HepG2 (cell line): ENCODE data around the gene ZNF248. TPM values are rescaled to one million over a fixed set of nuclear protein-coding genes. Genes with fewer than 3 reads are reported as not detected.

Experiments used
- ATAC-seq: fragments of 200-7000 bp; cut with Tn5 transposase; 3 replicates; pipeline ENCODE4 v1.9.1; 2020; ENCODE audit warnings: mild to moderate bottlenecking, moderate library complexity
- BruUV-seq: library from RNA; stranded (reverse); fragments of 400-500 nt; replicated peaks from 2 replicates; lab custom pipeline; 2021; lab: Mats Ljungman, UMichigan
- CTCF ChIA-PET: fragments of 300-600 bp; formaldehyde crosslinking; extraction: SDS; loops from one replicate; lab custom pipeline; 2021; ENCODE audit warnings: low total read pairs, inconsistent platforms, low intra/inter-chr PET ratio; lab: Yijun Ruan, JAX
- POLR2A ChIA-PET: fragments of 350-600 bp; sonication (Branson Sonifier 250); formaldehyde crosslinking; loops from one replicate; lab custom pipeline; 2020; ENCODE audit warnings: antibody characterized with exemption, inconsistent platforms; lab: Yijun Ruan, JAX
- DNase-seq: peaks from one replicate; pipeline ENCODE4 v3.0.0-alpha.2; 2015; ENCODE audit warnings: low spot score
- FAIRE-seq: peaks from 3 replicates; lab custom pipeline; 2011; peaks lifted over from hg19 to GRCh38; lab: Jason Lieb, UNC
- H2AFZ ChIP-seq: one replicate; pipeline ENCODE4 v1.6.1; 2011; ENCODE audit warnings: low read length, inconsistent platforms
- H3K27ac ChIP-seq: fragments of 300-600 bp; 3 replicates; pipeline ENCODE4 v1.8.0; 2011; ENCODE audit warnings: mixed run types, mild to moderate bottlenecking, mixed read lengths, low read length, inconsistent platforms; ENCODE audit not compliant: insufficient read depth; ENCODE audit errors: extremely low read length
- H3K27me3 ChIP-seq, 2 experiments: fragments of 200-600 bp in 1 of 2; 2 replicates in 1 of 2; 3 replicates in 1 of 2; pipeline versions ENCODE4 v1.6.0 to v1.8.0; 2011; ENCODE audit warnings: low read length in 2 of 2, mild to moderate bottlenecking in 2 of 2, moderate library complexity in 2 of 2, inconsistent platforms in 1 of 2; ENCODE audit not compliant: insufficient read depth in 2 of 2, control insufficient read depth in 1 of 2
- H3K36me3 ChIP-seq, 2 experiments: fragments of 200-600 bp in 1 of 2; replicated peaks in 1 of 2; 2 replicates in 1 of 2; 3 replicates in 1 of 2; pipeline versions ENCODE4 v1.5.1 to v1.8.0; 2011; ENCODE audit warnings: low read length in 2 of 2, inconsistent platforms in 1 of 2; ENCODE audit not compliant: insufficient read depth in 2 of 2, control insufficient read depth in 1 of 2
- H3K4me1 ChIP-seq: 2 replicates; pipeline ENCODE4 v1.5.1; 2012; ENCODE audit warnings: low read length, inconsistent platforms; ENCODE audit not compliant: insufficient read depth
- H3K4me2 ChIP-seq: 2 replicates; pipeline ENCODE4 v1.6.0; 2011; ENCODE audit warnings: low read depth, low read length, inconsistent platforms
- H3K4me3 ChIP-seq, 3 experiments: fragments of 200-600 bp in 1 of 3; sonication (generic), shearing (Covaris generic) in 1 of 3; replicated peaks in 1 of 3; 2 replicates each; pipeline ENCODE4 v1.5.1; 2011 to 2016; ENCODE audit warnings: low read length in 3 of 3, inconsistent platforms in 2 of 3, low read depth in 2 of 3, mild to moderate bottlenecking in 2 of 3, control low read depth in 1 of 3, mixed read lengths in 1 of 3; ENCODE audit not compliant: insufficient read depth in 1 of 3
- H3K79me2 ChIP-seq: one replicate; pipeline ENCODE4 v1.6.1; 2011; ENCODE audit warnings: low read length, inconsistent platforms; ENCODE audit not compliant: insufficient read depth
- H3K9ac ChIP-seq: 2 replicates; pipeline ENCODE4 v1.6.0; 2011; ENCODE audit warnings: mild to moderate bottlenecking, low read depth, low read length, inconsistent platforms; ENCODE audit not compliant: insufficient read depth
- H3K9me3 ChIP-seq: 2 replicates; pipeline ENCODE4 v1.5.1; 2012; ENCODE audit warnings: mild to moderate bottlenecking, low read length
- H4K20me1 ChIP-seq: 2 replicates; pipeline ENCODE4 v1.6.0; 2011; ENCODE audit warnings: inconsistent platforms, mild to moderate bottlenecking, low read length, moderate library complexity; ENCODE audit not compliant: insufficient read depth
- ATF1 ChIP-seq: IDR thresholded peaks from 2 replicates; pipeline ENCODE4 v1.6.1; 2016; ENCODE audit warnings: mild to moderate bottlenecking, control low read depth
- EHMT2 ChIP-seq: fragments of 200-600 bp; sonication (generic); IDR thresholded peaks from 2 replicates; pipeline ENCODE4 v1.7.0; 2017; ENCODE audit warnings: antibody characterized with exemption, low read depth, low read length, borderline replicate concordance
- ETV6 ChIP-seq: sonication (generic); formaldehyde crosslinking; conservative IDR thresholded peaks from 2 replicates; pipeline ENCODE4 v1.4.0; 2020; ENCODE audit warnings: missing genetic modification reagents
- NFAT5 ChIP-seq: sonication (generic); formaldehyde crosslinking; IDR thresholded peaks from 2 replicates; pipeline ENCODE4 v1.4.0; 2020; ENCODE audit warnings: missing genetic modification reagents
- RNF2 ChIP-seq: fragments of 450-650 bp; conservative IDR thresholded peaks from 2 replicates; pipeline ENCODE4 v1.6.1; 2016; ENCODE audit warnings: low read depth
- SETDB1 ChIP-seq: sonication (generic); formaldehyde crosslinking; IDR thresholded peaks from 2 replicates; pipeline ENCODE4 v1.5.1; 2020; ENCODE audit warnings: missing genetic modification reagents, mild to moderate bottlenecking, borderline replicate concordance
- STAG1 ChIP-seq: sonication (generic); formaldehyde crosslinking; IDR thresholded peaks from 2 replicates; pipeline ENCODE4 v1.4.0; 2020; ENCODE audit warnings: missing genetic modification reagents
- STAT6 ChIP-seq: sonication (generic); formaldehyde crosslinking; IDR thresholded peaks from 2 replicates; pipeline ENCODE4 v1.4.0; 2020; ENCODE audit warnings: missing genetic modification reagents, mild to moderate bottlenecking, borderline replicate concordance
- ZEB1 ChIP-seq: IDR thresholded peaks from 2 replicates; pipeline ENCODE4 v1.6.1; 2012; ENCODE audit warnings: mild to moderate bottlenecking, low read depth, inconsistent platforms; ENCODE audit not compliant: insufficient replicate concordance
- ZNF230 ChIP-seq: sonication (generic); formaldehyde crosslinking; IDR thresholded peaks from 2 replicates; pipeline ENCODE4 v1.4.0; 2020; ENCODE audit warnings: mild to moderate bottlenecking, missing genetic modification reagents
- ZNF354B ChIP-seq: sonication (generic); formaldehyde crosslinking; IDR thresholded peaks from 2 replicates; pipeline ENCODE4 v1.8.0; 2022; ENCODE audit warnings: mild to moderate bottlenecking, missing genetic modification reagents
- ZNF547 ChIP-seq: sonication (generic); formaldehyde crosslinking; IDR thresholded peaks from 2 replicates; pipeline ENCODE4 v1.5.1; 2020; ENCODE audit warnings: mild to moderate bottlenecking, missing genetic modification reagents
- WGBS: methylation state at CpG from one replicate; pipeline ENCODE4 v1.1.6; 2017; ENCODE audit warnings: low lambda C conversion rate; 5-methylcytosine and 5-hydroxymethylcytosine counted together
- in situ Hi-C: cut with HindIII; loops from 2 replicates; pipeline ENCODE4 v1.10.0; 2017; ENCODE audit warnings: low pct_unique_long_range_greater_than_20kb; ENCODE audit not compliant: extremely low pct_ligation_motif_present
- intact Hi-C: fragments of 100-400 bp; cut with micrococcal nuclease; formaldehyde crosslinking; loops from one replicate; pipeline ENCODE4 v1.10.0; 2022; ENCODE audit not compliant: unreplicated experiment
- polyA plus RNA-seq, 8 experiments: library from polyadenylated mRNA; depleted of rRNA in 3 of 8; stranded (reverse) in 7 of 8; unstranded in 1 of 8; fragments of >200 nt; fragmentation: Illumina TruSeq in 4 of 8; extraction: Trizol in 4 of 8; gene quantifications; 2 replicates each; pipeline versions ENCODE4 v1.2.1 to v1.2.3, GENCODE V29; 2011 to 2016; ENCODE audit warnings: low read depth in 4 of 8, missing spikeins in 1 of 8, mixed read lengths in 1 of 8; ENCODE audit not compliant: insufficient read depth in 1 of 8
- total RNA-seq, 5 experiments: library from RNA; depleted of rRNA; stranded (reverse); fragments of >200 nt; fragmentation: Illumina TruSeq; extraction: Trizol; gene quantifications; 2 replicates each; pipeline ENCODE4 v1.2.3, GENCODE V29; 2016; ENCODE audit warnings: low read depth in 1 of 5
- TF ChIP-seq, protein P1 (sequence below): sonication (generic); formaldehyde crosslinking; IDR thresholded peaks from 2 replicates; pipeline ENCODE4 v1.4.0; 2020; ENCODE audit warnings: missing genetic modification reagents, mild to moderate bottlenecking, borderline replicate concordance

The ZNF248 gene
- total and polyA plus RNA-seq, 2 of the 13 experiments (the other 11 are each of a cell fraction or from before 2014, with no cell fraction given), result 12.8 to 13.3 TPM

DNA sequence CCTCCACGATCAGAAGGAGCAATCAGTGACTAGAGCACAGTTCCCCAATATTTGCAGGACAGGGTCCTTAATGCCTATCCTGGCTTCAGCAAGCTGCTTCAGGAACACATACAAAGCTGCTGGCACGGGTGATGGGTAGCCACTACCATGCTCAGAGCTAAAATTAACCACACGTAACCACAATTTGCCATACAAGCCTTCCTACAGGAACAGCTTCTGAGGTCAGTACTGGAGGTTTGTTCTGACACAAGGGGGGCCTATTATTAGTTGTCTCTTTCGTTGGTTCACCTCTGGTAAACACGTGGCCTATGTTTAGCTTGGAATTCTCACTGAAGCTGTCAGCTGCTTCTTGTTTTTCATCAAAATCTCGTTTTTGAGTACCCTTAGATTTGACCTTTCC, 41.1 kb downstream of the ZNF248 start:
- no peaks in the 10 kb centered on the region for H4K20me1 ChIP-seq
- WGBS, result 88% methylated on average over 6 of the region's 6 CpGs
- in situ Hi-C loops (no loop called here), intact Hi-C loops (no loop called here)
- ATAC-seq (no peak), FAIRE-seq (no peak), DNase-seq (no peak)
- 0 out of 5 replicates have a peak, but pooled peaks cover 0 to 2% of the 10 kb centered on the region in 2 experiments for H3K36me3 ChIP-seq
- no peak overlapping the region for H3K9ac ChIP-seq
- H3K79me2 ChIP-seq, result no peaks in the 10 kb centered on the region
- BruUV-seq, result no TSS peak
- H3K4me1 ChIP-seq, result peaks cover 19% of the 10 kb centered on the region
- no peak overlapping the region for H3K27ac ChIP-seq
- H3K27me3 ChIP-seq, result no peaks in the 10 kb centered on the region
- no peak overlapping the region for H3K4me3 ChIP-seq
- CTCF ChIA-PET, result no interaction called here
- no peak overlapping the region for H2AFZ ChIP-seq
- POLR2A ChIA-PET, result no interaction called here
- H3K9me3 ChIP-seq, result peaks cover 9% of the 10 kb centered on the region; the same call in 1 of the 2 replicates
- no peak overlapping the region for H3K4me2 ChIP-seq
- TF ChIP-seq ZEB1, result no peak
- TF ChIP-seq STAT6 (CRISPR knock-in tag), result no peak
- no peak for TF ChIP-seq STAG1 (CRISPR knock-in tag)
- TF ChIP-seq ATF1 (CRISPR knock-in tag), result no peak
- no peak for TF ChIP-seq EHMT2
- TF ChIP-seq NFAT5 (CRISPR knock-in tag), result no peak
- TF ChIP-seq, protein P1, sequence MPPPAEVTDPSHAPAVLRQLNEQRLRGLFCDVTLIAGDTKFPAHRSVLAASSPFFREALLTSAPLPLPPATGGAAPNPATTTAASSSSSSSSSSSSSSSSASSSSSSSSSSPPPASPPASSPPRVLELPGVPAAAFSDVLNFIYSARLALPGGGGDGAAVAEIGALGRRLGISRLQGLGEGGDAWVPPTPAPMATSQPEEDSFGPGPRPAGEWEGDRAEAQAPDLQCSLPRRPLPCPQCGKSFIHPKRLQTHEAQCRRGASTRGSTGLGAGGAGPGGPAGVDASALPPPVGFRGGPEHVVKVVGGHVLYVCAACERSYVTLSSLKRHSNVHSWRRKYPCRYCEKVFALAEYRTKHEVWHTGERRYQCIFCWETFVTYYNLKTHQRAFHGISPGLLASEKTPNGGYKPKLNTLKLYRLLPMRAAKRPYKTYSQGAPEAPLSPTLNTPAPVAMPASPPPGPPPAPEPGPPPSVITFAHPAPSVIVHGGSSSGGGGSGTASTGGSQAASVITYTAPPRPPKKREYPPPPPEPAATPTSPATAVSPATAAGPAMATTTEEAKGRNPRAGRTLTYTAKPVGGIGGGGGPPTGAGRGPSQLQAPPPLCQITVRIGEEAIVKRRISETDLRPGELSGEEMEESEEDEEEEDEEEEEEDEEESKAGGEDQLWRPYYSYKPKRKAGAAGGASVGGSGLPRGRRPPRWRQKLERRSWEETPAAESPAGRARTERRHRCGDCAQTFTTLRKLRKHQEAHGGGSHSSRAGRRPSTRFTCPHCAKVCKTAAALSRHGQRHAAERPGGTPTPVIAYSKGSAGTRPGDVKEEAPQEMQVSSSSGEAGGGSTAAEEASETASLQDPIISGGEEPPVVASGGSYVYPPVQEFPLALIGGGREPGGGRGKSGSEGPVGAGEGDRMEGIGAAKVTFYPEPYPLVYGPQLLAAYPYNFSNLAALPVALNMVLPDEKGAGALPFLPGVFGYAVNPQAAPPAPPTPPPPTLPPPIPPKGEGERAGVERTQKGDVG, result no peak
- no peak for TF ChIP-seq ETV6
- TF ChIP-seq RNF2, result no peak
- no peak for TF ChIP-seq ZNF354B (CRISPR knock-in tag)
- TF ChIP-seq SETDB1 (CRISPR knock-in tag), result no peak
- no peak for TF ChIP-seq ZNF547 (CRISPR knock-in tag)
- TF ChIP-seq ZNF230 (CRISPR knock-in tag), result no peak
